ENCODE measurements around the gene CCNL1. TPM values are rescaled to one million over a fixed set of nuclear protein-coding genes. Genes with fewer than 3 reads are reported as not detected.

The CCNL1 gene
- polyA plus RNA-seq, 1 donor from 2014 or later = 186 TPM

DNA sequence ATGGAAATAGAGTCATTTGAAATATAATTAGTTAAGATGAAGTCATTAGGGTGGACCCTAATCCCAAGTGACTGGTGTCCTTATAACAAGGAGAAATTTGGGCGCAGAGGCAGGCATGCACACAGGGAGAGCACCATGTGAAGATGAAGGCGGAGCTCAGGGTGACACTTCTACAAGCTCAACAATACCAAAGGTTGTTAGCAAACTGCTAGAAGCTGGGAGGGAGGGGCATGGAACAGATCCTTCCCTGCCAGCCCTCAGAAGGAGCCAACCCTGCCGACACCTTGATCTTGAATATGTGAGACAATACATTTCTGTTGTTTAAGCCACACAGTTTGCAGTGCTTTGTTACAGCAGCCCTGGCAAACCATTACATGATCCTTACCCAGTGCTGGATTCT lies 57.8 kb downstream of the CCNL1 start:
- Histone ChIP-seq H4K20me1 (ENCODE audit: insufficient read depth) (no peaks in the 10 kb centered on the region), H3K4me3 (ENCODE audit: low read length) (no peak overlapping the region), H3K4me2 (ENCODE audit: low read length) (no peak overlapping the region), H3F3A (ENCODE audit: insufficient read depth, low read length, poor library complexity, severe bottlenecking) (no peaks in the 10 kb centered on the region), H3K27me3 (ENCODE audit: insufficient read depth, low read depth, low read length) (no peaks in the 10 kb centered on the region), H3K27ac (ENCODE audit: low read length) (no peak overlapping the region), H3K36me3 (ENCODE audit: insufficient read depth, low read length) (no peaks in the 10 kb centered on the region), H3K9ac (ENCODE audit: low read length) (no peak overlapping the region), H3K9me3 (ENCODE audit: low read length) (no peaks in the 10 kb centered on the region), H3K79me2 (replicated peaks; ENCODE audit: insufficient read depth, low read length) (no peaks in the 10 kb centered on the region), H2AFZ (ENCODE audit: low read depth, low read length) (no peak overlapping the region), H3K9me2 (ENCODE audit: insufficient read depth, low read length) (no peaks in the 10 kb centered on the region)
- TF ChIP-seq TAF1 (IDR thresholded peaks at IDR 0.05; ENCODE audit: low read depth) (no peak), RAD21 (conservative IDR thresholded peaks at IDR 0.05) (no peak), POLR2AphosphoS5 (IDR thresholded peaks at IDR 0.05) (no peak), SMC3 (conservative IDR thresholded peaks at IDR 0.05; ENCODE audit: poor library complexity) (no peak), EZH2 (IDR thresholded peaks at IDR 0.05; ENCODE audit: borderline replicate concordance, insufficient read depth, low read length, poor library complexity, severe bottlenecking) (no peak), EP300 (conservative IDR thresholded peaks at IDR 0.05; ENCODE audit: poor library complexity, severe bottlenecking) (no peak), MXI1 (conservative IDR thresholded peaks at IDR 0.05; ENCODE audit: poor library complexity, severe bottlenecking) (no peak), REST (IDR thresholded peaks at IDR 0.05; ENCODE audit: borderline replicate concordance) (no peak)
- TF ChIP-seq, protein P1, sequence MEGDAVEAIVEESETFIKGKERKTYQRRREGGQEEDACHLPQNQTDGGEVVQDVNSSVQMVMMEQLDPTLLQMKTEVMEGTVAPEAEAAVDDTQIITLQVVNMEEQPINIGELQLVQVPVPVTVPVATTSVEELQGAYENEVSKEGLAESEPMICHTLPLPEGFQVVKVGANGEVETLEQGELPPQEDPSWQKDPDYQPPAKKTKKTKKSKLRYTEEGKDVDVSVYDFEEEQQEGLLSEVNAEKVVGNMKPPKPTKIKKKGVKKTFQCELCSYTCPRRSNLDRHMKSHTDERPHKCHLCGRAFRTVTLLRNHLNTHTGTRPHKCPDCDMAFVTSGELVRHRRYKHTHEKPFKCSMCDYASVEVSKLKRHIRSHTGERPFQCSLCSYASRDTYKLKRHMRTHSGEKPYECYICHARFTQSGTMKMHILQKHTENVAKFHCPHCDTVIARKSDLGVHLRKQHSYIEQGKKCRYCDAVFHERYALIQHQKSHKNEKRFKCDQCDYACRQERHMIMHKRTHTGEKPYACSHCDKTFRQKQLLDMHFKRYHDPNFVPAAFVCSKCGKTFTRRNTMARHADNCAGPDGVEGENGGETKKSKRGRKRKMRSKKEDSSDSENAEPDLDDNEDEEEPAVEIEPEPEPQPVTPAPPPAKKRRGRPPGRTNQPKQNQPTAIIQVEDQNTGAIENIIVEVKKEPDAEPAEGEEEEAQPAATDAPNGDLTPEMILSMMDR (IDR thresholded peaks at IDR 0.05; ENCODE audit: poor library complexity, severe bottlenecking) = no peak

GRCh38 chr3:157101486-157101885 lies 58.5 kb downstream of the CCNL1 start:
- TF ChIP-seq SMC3 (conservative IDR thresholded peaks at IDR 0.05; ENCODE audit: poor library complexity) = no peak
- TF ChIP-seq POLR2AphosphoS5 (IDR thresholded peaks at IDR 0.05) = no peak
- TF ChIP-seq EZH2 (IDR thresholded peaks at IDR 0.05; ENCODE audit: borderline replicate concordance, insufficient read depth, low read length, poor library complexity, severe bottlenecking) = no peak
- TF ChIP-seq RAD21 (conservative IDR thresholded peaks at IDR 0.05) = no peak
- no peak for TF ChIP-seq REST (IDR thresholded peaks at IDR 0.05; ENCODE audit: borderline replicate concordance)
- TF ChIP-seq, protein P1 (IDR thresholded peaks at IDR 0.05; ENCODE audit: poor library complexity, severe bottlenecking) = no peak
- no peak for TF ChIP-seq MXI1 (conservative IDR thresholded peaks at IDR 0.05; ENCODE audit: poor library complexity, severe bottlenecking)
- TF ChIP-seq TAF1 (IDR thresholded peaks at IDR 0.05; ENCODE audit: low read depth) = no peak
- no peak for TF ChIP-seq EP300 (conservative IDR thresholded peaks at IDR 0.05; ENCODE audit: poor library complexity, severe bottlenecking)

More at GRCh38 chr3:157101486-157101885, 58.5 kb downstream of the CCNL1 start:
- H4K20me1 ChIP-seq (ENCODE audit: insufficient read depth) = no peaks in the 10 kb centered on the region
- H2AFZ ChIP-seq (ENCODE audit: low read depth, low read length) = no peak overlapping the region
- H3K36me3 ChIP-seq (ENCODE audit: insufficient read depth, low read length) = no peaks in the 10 kb centered on the region
- H3K79me2 ChIP-seq (replicated peaks; ENCODE audit: insufficient read depth, low read length) = no peaks in the 10 kb centered on the region
- H3K9me2 ChIP-seq (ENCODE audit: insufficient read depth, low read length) = no peaks in the 10 kb centered on the region
- no peak overlapping the region for H3K4me3 ChIP-seq (ENCODE audit: low read length)
- no peaks in the 10 kb centered on the region for H3F3A ChIP-seq (ENCODE audit: insufficient read depth, low read length, poor library complexity, severe bottlenecking)
- no peak overlapping the region for H3K27ac ChIP-seq (ENCODE audit: low read length)
- H3K9ac ChIP-seq (ENCODE audit: low read length) = no peak overlapping the region
- no peaks in the 10 kb centered on the region for H3K9me3 ChIP-seq (ENCODE audit: low read length)
- H3K4me2 ChIP-seq (ENCODE audit: low read length) = no peak overlapping the region
- no peaks in the 10 kb centered on the region for H3K27me3 ChIP-seq (ENCODE audit: insufficient read depth, low read depth, low read length)
